Endothelial cell of umbilical vein (primary cell): ENCODE data around the gene ADAMTS14. TPM values are rescaled to one million over a fixed set of nuclear protein-coding genes. Genes with fewer than 3 reads are reported as not detected.

Source experiments
- BruUV-seq: library from RNA; stranded (reverse); fragments of 400-500 nt; replicated peaks from 2 replicates; lab custom pipeline; 2021; lab: Mats Ljungman, UMichigan
- CTCF ChIA-PET: fragments of 300-600, 350-600 bp; sonication (Branson Sonifier 250); formaldehyde crosslinking; loops from one replicate; lab custom pipeline; 2021; ENCODE audit warnings: antibody characterized with exemption, inconsistent platforms; lab: Charles Lee
- POLR2A ChIA-PET: fragments of 300-600, 350-600 bp; sonication (Branson Sonifier 250); formaldehyde crosslinking; loops from one replicate; lab custom pipeline; 2021; ENCODE audit warnings: antibody characterized with exemption, inconsistent platforms; lab: Charles Lee
- DNase-seq: peaks from one replicate; pipeline ENCODE4 v3.0.0-alpha.2; 2011; ENCODE audit warnings: low read depth, low spot score
- FAIRE-seq: peaks from 2 replicates; lab custom pipeline; 2011; peaks lifted over from hg19 to GRCh38; lab: Jason Lieb, UNC
- H2AFZ ChIP-seq: 2 replicates; pipeline ENCODE4 v1.6.0; 2012; ENCODE audit warnings: low read depth, low read length, control low read depth, inconsistent platforms
- H3K27ac ChIP-seq: 2 replicates; pipeline ENCODE4 v1.5.1; 2011; ENCODE audit warnings: low read depth, mild to moderate bottlenecking, control low read depth, low read length, moderate library complexity; ENCODE audit not compliant: insufficient read depth
- H3K27me3 ChIP-seq, 2 experiments: 2 replicates each; pipeline versions ENCODE4 v1.6.0 to v1.6.1; 2011; ENCODE audit warnings: low read length in 2 of 2, mixed read lengths in 1 of 2; ENCODE audit not compliant: control insufficient read depth in 2 of 2, insufficient read depth in 2 of 2
- H3K36me3 ChIP-seq, 2 experiments: 2 replicates in 1 of 2; 3 replicates in 1 of 2; pipeline ENCODE4 v1.5.1; 2011; ENCODE audit warnings: low read length in 2 of 2, mild to moderate bottlenecking in 1 of 2, moderate library complexity in 1 of 2; ENCODE audit not compliant: control insufficient read depth in 2 of 2, insufficient read depth in 2 of 2; ENCODE audit errors: extremely low read depth in 1 of 2
- H3K4me1 ChIP-seq: 3 replicates; pipeline ENCODE4 v1.5.1; 2011; ENCODE audit warnings: mild to moderate bottlenecking, low read length; ENCODE audit not compliant: control insufficient read depth, insufficient read depth; ENCODE audit errors: extremely low read depth
- H3K4me2 ChIP-seq: 2 replicates; pipeline ENCODE4 v1.6.1; 2011; ENCODE audit warnings: low read length, control low read depth, mixed read lengths; ENCODE audit not compliant: insufficient read depth
- H3K4me3 ChIP-seq, 3 experiments: fragments of 200-600 bp in 1 of 3; sonication (generic), shearing (Covaris generic) in 1 of 3; replicated peaks in 1 of 3; 2 replicates each; pipeline ENCODE4 v1.5.1; 2011 to 2016; ENCODE audit warnings: control low read depth in 3 of 3, low read length in 3 of 3, mild to moderate bottlenecking in 2 of 3, inconsistent platforms in 1 of 3, low read depth in 1 of 3, moderate library complexity in 1 of 3; ENCODE audit not compliant: insufficient read depth in 1 of 3
- H3K79me2 ChIP-seq: 2 replicates; pipeline ENCODE4 v1.6.0; 2012; ENCODE audit warnings: low read length, inconsistent platforms; ENCODE audit not compliant: control insufficient read depth, insufficient read depth
- H3K9ac ChIP-seq: replicated peaks from 2 replicates; pipeline ENCODE3; 2011; ENCODE audit warnings: low read length, control low read depth; ENCODE audit not compliant: insufficient read depth; ENCODE audit errors: extremely low read depth
- H3K9me1 ChIP-seq: replicated peaks from 3 replicates; pipeline ENCODE4 v1.6.0; 2011; ENCODE audit warnings: mild to moderate bottlenecking, low read length; ENCODE audit not compliant: control insufficient read depth, insufficient read depth; ENCODE audit errors: extremely low read depth
- H3K9me3 ChIP-seq: replicated peaks from 2 replicates; pipeline ENCODE4 v1.5.1; 2012; ENCODE audit warnings: low read length, inconsistent platforms; ENCODE audit not compliant: control insufficient read depth, insufficient read depth
- H4K20me1 ChIP-seq: replicated peaks from 2 replicates; pipeline ENCODE3; 2011; ENCODE audit warnings: mild to moderate bottlenecking, low read length; ENCODE audit not compliant: control insufficient read depth, insufficient read depth; ENCODE audit errors: extremely low read depth
- CTCF ChIP-seq, 2 donors: IDR thresholded peaks; 1 replicate in 1 of 2; 2 replicates in 1 of 2; pipeline ENCODE4 v1.5.1; 2011; ENCODE audit warnings: low read length in 2 of 2, mild to moderate bottlenecking in 2 of 2, moderate library complexity in 2 of 2, control low read depth in 1 of 2, inconsistent platforms in 1 of 2, low read depth in 1 of 2; ENCODE audit not compliant: insufficient read depth in 1 of 2; ENCODE audit errors: extremely low read depth in 1 of 2
- EZH2 ChIP-seq: IDR thresholded peaks from 2 replicates; pipeline ENCODE4 v1.6.1; 2012; ENCODE audit warnings: borderline replicate concordance, low read depth, mild to moderate bottlenecking, moderate library complexity, low read length, inconsistent platforms; ENCODE audit not compliant: severe bottlenecking
- FOS ChIP-seq: IDR thresholded peaks from 2 replicates; pipeline ENCODE4 v1.6.1; 2011; ENCODE audit warnings: mild to moderate bottlenecking, low read length, moderate library complexity, borderline replicate concordance; ENCODE audit not compliant: insufficient read depth
- GATA2 ChIP-seq: IDR thresholded peaks from 2 replicates; pipeline ENCODE4 v1.7.0; 2011; ENCODE audit warnings: low read depth, mild to moderate bottlenecking, moderate library complexity, mixed read lengths, low read length; ENCODE audit not compliant: insufficient read length, insufficient read depth
- JUN ChIP-seq: IDR thresholded peaks from 2 replicates; pipeline ENCODE4 v1.6.1; 2011; ENCODE audit warnings: borderline replicate concordance, low read depth; ENCODE audit not compliant: insufficient read length, insufficient read depth
- MAX ChIP-seq: IDR thresholded peaks from 2 replicates; pipeline ENCODE4 v1.6.1; 2011; ENCODE audit not compliant: insufficient read depth, insufficient read length
- MYC ChIP-seq: IDR thresholded peaks from one replicate; pipeline ENCODE4 v1.6.1; 2011; ENCODE audit warnings: mild to moderate bottlenecking, low read depth, low read length
- POLR2A ChIP-seq: IDR thresholded peaks from 2 replicates; pipeline ENCODE4 v1.6.1; 2012; ENCODE audit warnings: low read depth, mild to moderate bottlenecking, control low read depth, low read length
- POLR2AphosphoS5 ChIP-seq: IDR thresholded peaks from 2 replicates; pipeline ENCODE4 v1.6.1; 2012; ENCODE audit warnings: low read depth, mild to moderate bottlenecking, control low read depth, low read length, moderate library complexity; ENCODE audit not compliant: insufficient read depth
- dilution Hi-C: fragments of 300-500 bp; cut with MboI; formaldehyde crosslinking; loops from one replicate; pipeline ENCODE4 v1.15.0; 2019; ENCODE audit warnings: low sequenced_read_pairs; ENCODE audit not compliant: extremely low pct_ligation_motif_present
- intact Hi-C: fragments of 100-400 bp; cut with micrococcal nuclease; formaldehyde crosslinking; loops from one replicate; pipeline ENCODE4 v1.10.0; 2022
- polyA plus RNA-seq, 4 experiments: library from polyadenylated mRNA; depleted of rRNA in 3 of 4; stranded (reverse) in 3 of 4; unstranded in 1 of 4; fragments of >200 nt; gene quantifications; 2 replicates each; pipeline versions ENCODE4 v1.2.1 to v1.2.3, GENCODE V29; 2011 to 2012; ENCODE audit warnings: missing spikeins in 1 of 4
- total RNA-seq: library from RNA; stranded (reverse); gene quantifications from 2 replicates; pipeline ENCODE4 v1.2.3, GENCODE V29; 2021

The ADAMTS14 gene
- total and polyA plus RNA-seq, 2 donors (not counting 3 experiments of a cell fraction or from before 2014, with no cell fraction given) = not detected

GRCh38 chr10:70786799-70787415, 114.6 kb downstream of the ADAMTS14 start:
- DNase-seq (no peak), FAIRE-seq (no peak)
- Histone ChIP-seq H3K4me1 (no peaks in the 10 kb centered on the region), H3K27ac (no peak overlapping the region), H3K36me3 (no peaks in the 10 kb centered on the region), H2AFZ (no peak overlapping the region), H3K9me1 (no peaks in the 10 kb centered on the region), H4K20me1 (no peaks in the 10 kb centered on the region), H3K27me3 (peaks cover 16 to 42% of the 10 kb centered on the region in 2 experiments), H3K79me2 (no peaks in the 10 kb centered on the region), H3K4me3 (no peak overlapping the region), H3K4me2 (no peak overlapping the region), H3K9ac (no peak overlapping the region), H3K9me3 (no peaks in the 10 kb centered on the region)
- CTCF ChIA-PET = interaction anchor here (1.4 kb wide), 1 partner anchor 8 kb away, joined by 3 read pairs; no protein-coding TSS in a partner anchor
- POLR2A ChIA-PET = no interaction called here
- TF ChIP-seq MYC (no peak), MAX (no peak), GATA2 (no peak), EZH2 (no peak), POLR2AphosphoS5 (no peak), JUN (no peak), FOS (no peak), CTCF (IDR thresholded peaks at IDR 0.05; ENCODE audit: extremely low read depth in 1 of 2, insufficient read depth in 1 of 2, low read depth in 1 of 2, low read length in 2 of 2) (no peak), POLR2A (no peak)
- BruUV-seq = no TSS peak
- dilution Hi-C loops (no loop called here), intact Hi-C loops (no loop called here)
